ENCODE measurements around the gene ZC3H12D. TPM values are rescaled to one million over a fixed set of nuclear protein-coding genes. Genes with fewer than 3 reads are reported as not detected.

ZC3H12D gene
- total and polyA plus RNA-seq, 2 experiments from 2014 or later = 0.24 to 0.72 TPM

GRCh38 chr6:149425754-149426153 is 59.1 kb downstream of the ZC3H12D start:
- no peak for TF ChIP-seq CTCF (IDR thresholded peaks at IDR 0.05; ENCODE audit: low read depth, low read length)
- H3K4me1 ChIP-seq (ENCODE audit: low read depth) = no peaks in the 10 kb centered on the region
- no peak overlapping the region for H3K27ac ChIP-seq
- no peak overlapping the region for H3K4me3 ChIP-seq
- no peaks in the 10 kb centered on the region for H3K36me3 ChIP-seq
- no peaks in the 10 kb centered on the region for H3K9me3 ChIP-seq (ENCODE audit: low read depth)
- no peak for DNase-seq (ENCODE audit: low read depth in 1 of 2, low spot score in 1 of 2)
- H3K27me3 ChIP-seq = no peaks in the 10 kb centered on the region

- Histone ChIP-seq H3K27ac (no peak overlapping the region), H3K36me3 (no peaks in the 10 kb centered on the region), H3K4me1 (ENCODE audit: low read depth) (no peaks in the 10 kb centered on the region), H3K27me3 (no peaks in the 10 kb centered on the region), H3K9me3 (ENCODE audit: low read depth) (no peaks in the 10 kb centered on the region), H3K4me3 (no peak overlapping the region)
- DNase-seq (ENCODE audit: low read depth in 1 of 2, low spot score in 1 of 2) = no peak
- no peak for TF ChIP-seq CTCF (IDR thresholded peaks at IDR 0.05; ENCODE audit: low read depth, low read length)
Measured at GRCh38 chr6:149425224-149425623, 59.6 kb downstream of the ZC3H12D start.

GRCh38 chr6:149423964-149424440 is 60.8 kb downstream of the ZC3H12D start:
- Histone ChIP-seq H3K36me3 (no peaks in the 10 kb centered on the region), H3K27me3 (no peaks in the 10 kb centered on the region), H3K27ac (no peak overlapping the region), H3K4me3 (no peak overlapping the region), H3K9me3 (ENCODE audit: low read depth) (no peaks in the 10 kb centered on the region), H3K4me1 (ENCODE audit: low read depth) (no peaks in the 10 kb centered on the region)
- no peak for TF ChIP-seq CTCF (IDR thresholded peaks at IDR 0.05; ENCODE audit: low read depth, low read length)
- DNase-seq (ENCODE audit: low read depth in 1 of 2, low spot score in 1 of 2) = no peak

GRCh38 chr6:149422581-149422980 is 62.2 kb downstream of the ZC3H12D start:
- Histone ChIP-seq H3K36me3 (no peaks in the 10 kb centered on the region), H3K4me1 (ENCODE audit: low read depth) (no peaks in the 10 kb centered on the region), H3K9me3 (ENCODE audit: low read depth) (no peaks in the 10 kb centered on the region), H3K27ac (no peak overlapping the region), H3K4me3 (no peak overlapping the region), H3K27me3 (no peaks in the 10 kb centered on the region)
- DNase-seq (ENCODE audit: low read depth in 1 of 2, low spot score in 1 of 2) = no peak
- TF ChIP-seq CTCF (IDR thresholded peaks at IDR 0.05; ENCODE audit: low read depth, low read length) = no peak

GRCh38 chr6:149421132-149421531 is 63.7 kb downstream of the ZC3H12D start:
- no peaks in the 10 kb centered on the region for H3K4me1 ChIP-seq (ENCODE audit: low read depth)
- H3K36me3 ChIP-seq = no peaks in the 10 kb centered on the region
- H3K27ac ChIP-seq = no peak overlapping the region
- no peak for TF ChIP-seq CTCF (IDR thresholded peaks at IDR 0.05; ENCODE audit: low read depth, low read length)
- no peak overlapping the region for H3K4me3 ChIP-seq
- DNase-seq (ENCODE audit: low read depth in 1 of 2, low spot score in 1 of 2) = no peak
- no peaks in the 10 kb centered on the region for H3K9me3 ChIP-seq (ENCODE audit: low read depth)
- no peaks in the 10 kb centered on the region for H3K27me3 ChIP-seq

Measured in cardiac muscle cell (in vitro differentiated cells and primary cell).